NCI-H774 (cell line): Measurements from ENCODE around the gene DNASE1L1.

ENCODE experiments used
- DNase-seq: peaks from one replicate; lab custom pipeline; 2025; lab: John Stamatoyannopoulos, UW

The DNASE1L1 gene, protein sequence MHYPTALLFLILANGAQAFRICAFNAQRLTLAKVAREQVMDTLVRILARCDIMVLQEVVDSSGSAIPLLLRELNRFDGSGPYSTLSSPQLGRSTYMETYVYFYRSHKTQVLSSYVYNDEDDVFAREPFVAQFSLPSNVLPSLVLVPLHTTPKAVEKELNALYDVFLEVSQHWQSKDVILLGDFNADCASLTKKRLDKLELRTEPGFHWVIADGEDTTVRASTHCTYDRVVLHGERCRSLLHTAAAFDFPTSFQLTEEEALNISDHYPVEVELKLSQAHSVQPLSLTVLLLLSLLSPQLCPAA

DNA sequence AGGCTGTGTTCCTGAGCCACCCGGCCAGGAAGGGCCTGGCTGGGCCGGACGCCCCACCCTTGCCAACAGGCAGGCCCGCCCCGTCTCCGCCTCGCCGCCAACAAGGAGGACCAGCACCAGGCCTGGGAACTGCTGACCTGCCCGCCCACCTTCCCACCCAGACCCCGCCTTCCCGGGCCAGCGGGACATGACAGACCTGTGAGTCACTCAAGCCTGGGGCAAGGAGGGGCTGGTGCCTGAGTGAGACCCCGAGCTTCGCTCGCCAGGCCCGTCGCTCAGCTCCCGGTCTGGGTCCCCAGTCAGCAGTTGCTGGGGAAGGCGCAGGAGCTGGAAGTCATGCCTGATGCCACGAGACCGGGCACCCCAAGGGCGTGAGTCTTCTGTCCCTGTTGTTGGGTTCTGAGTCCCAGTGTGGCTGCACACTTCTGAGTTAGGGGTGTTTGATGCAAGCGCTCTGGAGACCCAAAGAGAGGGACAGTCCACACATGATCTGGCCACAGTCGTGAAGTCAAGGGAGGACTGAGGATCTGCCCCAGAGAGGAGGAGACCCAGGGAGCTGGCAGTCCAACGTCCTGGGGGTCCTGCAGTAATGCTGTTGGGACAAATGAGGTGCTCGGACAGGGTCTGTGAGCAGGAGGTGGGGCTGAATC is at the start of gene DNASE1L1:
DNASE1L1 (minus strand) TSS at position 33 of the 650 bp plus-strand sequence. CDS start 3,686 bp downstream, outside the sequence.
- DNase-seq = no peak

DNA sequence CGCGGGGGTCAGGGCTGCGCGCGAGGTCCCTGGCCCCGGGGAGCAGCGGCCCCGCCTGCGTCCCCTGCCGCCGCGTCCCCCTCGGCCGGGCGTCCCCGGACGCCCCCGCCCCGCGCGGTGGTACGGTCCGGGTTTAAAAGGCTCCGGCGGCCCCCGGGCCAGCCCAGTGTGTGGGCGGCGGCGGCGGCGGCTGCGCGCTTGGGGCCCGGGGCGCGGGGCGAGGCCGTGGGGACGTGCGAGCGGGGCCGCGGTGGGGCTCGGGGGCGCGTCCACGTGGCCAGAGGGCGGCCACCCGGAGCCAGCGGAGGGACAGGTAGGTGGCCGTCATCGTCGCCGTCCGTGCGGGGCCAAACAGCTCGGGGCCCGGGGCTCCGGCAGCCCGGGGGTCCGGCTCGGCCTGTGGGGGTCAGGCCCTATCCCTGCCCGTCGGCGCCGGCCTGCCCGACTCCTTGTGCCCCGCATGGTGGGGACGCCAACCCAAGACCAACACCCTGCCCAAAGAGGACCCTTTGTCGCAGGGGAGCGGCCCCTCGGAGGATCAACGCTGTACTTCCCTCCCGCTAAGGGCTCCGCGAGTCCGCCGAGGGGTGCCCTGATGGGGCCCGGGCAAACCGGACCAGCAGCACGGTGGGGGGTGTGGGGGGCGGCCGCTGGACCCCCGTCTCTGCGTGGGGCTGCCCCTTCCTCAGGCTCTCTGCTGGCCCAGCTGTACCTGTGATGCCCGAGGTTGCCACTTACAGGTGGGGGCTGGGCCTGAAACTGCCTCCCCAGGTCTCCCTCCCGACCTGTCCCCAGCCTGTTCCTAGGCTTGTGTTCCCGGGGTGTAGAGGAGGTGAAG is 49.3 kb upstream of the DNASE1L1 start, which contains the start of gene PLXNA3:
PLXNA3 (plus strand) TSS at position 166 of the 838 bp plus-strand sequence. CDS start 1,903 bp downstream, outside the sequence.
- DNase-seq = peak; percentile 40

DNA sequence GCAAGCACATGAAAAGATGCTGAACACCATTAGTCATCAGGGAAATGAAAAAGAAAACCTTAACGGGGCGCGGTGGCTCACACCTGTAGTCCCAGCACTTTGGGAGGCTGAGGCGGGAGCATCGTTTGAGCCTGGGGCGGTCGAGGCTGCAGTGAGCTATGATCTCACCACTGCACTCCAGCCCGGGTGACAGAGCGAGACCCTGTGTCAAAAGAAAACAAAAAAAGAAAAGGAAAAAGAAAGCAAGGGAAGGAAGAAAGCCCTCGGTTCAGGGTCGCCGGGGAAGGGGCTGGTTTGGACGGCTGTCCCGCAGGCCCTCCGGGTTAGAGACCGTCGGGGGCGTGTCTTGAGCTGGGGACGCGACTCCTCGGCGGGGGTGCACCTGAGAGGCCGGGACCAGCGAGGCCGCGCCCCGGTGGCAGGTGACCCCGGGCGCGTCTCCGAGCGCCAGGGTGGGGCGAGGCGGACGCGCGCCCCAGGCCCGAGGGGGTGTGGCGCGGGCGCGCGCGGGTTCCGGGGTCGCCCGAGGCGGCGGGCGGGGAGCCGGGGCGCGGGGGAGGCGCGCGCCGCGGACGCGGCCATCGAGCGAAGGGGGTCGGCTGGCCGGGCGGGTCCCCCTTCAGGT is 48.5 kb upstream of the DNASE1L1 start:
- peak; percentile 69 for DNase-seq

DNA sequence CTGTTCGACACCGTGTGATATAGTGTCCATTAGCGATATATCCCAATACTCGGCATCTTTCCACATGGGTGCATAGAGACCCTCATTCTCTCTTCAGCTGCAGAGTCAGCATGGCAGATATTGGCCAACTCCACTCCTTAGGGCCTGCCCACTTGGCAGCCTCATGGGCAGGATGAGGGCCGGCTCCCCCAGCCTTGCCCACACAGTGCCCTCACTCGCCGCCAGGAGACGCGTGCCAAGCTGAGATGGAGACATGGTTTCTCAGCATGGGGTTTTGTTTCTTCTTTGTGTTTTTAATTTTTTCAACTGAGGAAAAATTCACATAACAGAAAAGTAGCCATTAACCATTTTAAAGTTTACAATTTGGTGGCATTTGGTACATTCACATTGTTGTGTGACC is 43.8 kb upstream of the DNASE1L1 start:
- DNase-seq = no peak

DNA sequence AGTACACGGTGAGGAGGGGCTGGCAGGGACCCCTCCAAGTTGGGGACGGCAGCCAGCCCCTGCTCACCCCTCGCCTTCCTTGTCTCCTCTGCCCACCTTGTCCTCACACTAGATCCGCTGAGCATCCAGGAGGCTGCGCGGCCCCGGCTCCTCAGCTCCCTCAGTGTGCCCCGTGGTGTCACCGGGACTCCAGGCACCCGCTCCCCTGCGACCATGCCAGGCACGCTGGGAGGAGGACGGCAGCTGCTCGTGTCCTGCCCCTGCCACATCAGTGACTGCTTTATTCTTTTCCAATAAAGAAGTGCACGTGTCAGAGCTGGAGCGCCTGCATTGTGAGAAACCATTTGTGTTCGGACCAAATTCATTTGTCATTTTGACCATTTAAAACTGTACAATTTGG is 41.3 kb upstream of the DNASE1L1 start:
- no peak for DNase-seq

DNA sequence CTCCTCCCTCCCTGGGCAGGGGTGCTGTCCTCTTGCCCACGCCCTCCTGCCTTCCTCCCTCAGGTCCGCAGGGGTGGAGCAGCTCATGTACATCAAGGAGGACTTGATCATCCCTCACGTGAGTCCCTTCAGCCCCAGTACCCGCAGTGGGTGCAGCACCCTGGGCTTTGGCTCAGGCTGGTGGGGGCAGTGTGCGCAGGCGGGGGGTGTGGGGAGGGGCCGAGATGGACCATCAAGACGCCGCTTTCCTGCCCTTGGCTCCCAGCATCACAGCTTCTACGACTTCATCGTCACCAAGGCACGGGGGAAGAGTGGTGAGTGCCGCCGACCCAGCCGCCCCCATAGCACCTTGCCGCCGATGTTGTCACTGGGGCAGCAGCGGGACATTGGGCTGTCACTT is 40.6 kb upstream of the DNASE1L1 start:
- DNase-seq = no peak

DNA sequence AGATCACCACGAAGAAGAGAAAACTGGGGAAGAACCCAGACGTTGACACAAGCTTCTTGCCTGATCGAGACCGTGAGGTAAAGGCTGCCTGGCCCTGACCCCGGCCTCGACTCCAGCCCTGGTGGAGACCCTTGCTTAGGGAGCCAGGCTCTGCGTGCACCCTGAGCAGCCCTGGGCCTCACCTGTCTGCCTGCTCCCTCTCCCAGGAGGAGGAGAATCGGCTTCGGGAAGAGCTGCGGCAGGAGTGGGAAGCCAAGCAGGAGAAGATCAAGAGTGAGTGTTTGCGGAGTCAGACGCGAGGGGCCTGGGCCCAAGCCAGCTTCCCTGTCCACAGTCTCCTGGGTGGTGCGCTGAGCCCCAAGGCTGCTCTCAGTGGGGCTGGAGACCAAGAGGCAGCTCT is 39.4 kb upstream of the DNASE1L1 start:
- DNase-seq = no peak

DNA sequence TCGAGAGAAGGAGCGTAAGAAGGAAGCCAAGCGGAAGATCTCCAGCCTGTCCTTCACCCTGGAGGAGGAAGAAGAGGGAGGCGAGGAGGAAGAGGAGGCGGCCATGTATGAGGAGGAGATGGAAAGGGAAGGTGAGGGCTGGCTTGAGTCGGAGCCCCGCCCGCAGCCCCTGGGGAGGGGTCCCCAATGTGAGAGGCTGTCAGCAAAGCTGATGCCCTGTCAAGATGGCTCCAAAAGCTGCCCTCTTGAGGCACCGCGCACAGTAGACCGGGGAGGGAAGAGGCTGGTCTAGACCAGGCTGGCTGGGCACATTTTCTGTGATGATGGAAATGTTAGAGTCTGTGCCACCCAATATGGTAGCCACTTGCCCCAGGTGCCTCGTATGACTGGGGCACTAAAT is 37.4 kb upstream of the DNASE1L1 start:
- no peak for DNase-seq

DNA sequence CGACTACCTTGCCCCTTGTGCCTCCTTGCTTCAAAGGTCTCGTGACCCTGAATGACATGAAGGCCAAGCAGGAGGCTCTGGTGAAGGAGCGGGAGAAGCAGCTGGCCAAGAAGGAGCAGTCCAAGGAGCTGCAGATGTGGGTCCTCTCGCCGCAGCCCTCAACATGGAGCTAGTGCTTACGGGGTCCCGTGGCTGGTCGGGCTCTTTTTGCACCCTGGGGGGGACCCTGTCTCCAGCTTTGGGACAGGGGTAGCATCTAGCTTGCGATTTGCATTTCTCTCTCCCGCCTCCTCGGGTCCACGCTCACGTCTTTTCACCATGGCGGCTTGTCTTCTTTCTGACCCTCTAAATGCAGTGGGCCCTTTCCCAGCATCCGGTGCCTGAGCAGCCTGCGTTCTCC is 36.7 kb upstream of the DNASE1L1 start:
- DNase-seq = no peak

DNA sequence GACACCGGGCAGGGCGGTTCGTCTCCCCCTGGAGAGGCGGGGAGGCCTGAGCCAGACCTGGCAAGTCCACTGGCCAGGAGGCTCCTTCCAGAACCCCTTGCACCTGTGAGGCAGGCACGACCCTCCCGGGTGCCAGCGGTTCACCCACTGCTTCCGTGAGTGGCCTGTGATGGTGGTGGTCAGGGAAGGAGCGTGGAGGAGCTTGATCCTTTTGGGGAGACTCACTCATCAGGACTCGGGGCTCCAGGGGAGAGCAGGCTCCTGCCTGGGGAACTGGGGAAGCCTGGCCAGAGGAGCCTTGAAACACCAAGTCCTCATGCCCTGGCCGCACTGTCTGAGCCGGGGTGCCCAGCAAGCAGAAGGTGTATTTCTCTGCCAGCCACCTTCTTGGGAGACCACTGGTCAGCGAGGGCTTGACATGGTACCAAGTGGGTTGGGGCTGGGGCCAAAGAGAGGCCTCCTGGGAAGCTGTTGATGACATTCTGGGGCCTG is 35.7 kb upstream of the DNASE1L1 start:
- DNase-seq = no peak

DNA sequence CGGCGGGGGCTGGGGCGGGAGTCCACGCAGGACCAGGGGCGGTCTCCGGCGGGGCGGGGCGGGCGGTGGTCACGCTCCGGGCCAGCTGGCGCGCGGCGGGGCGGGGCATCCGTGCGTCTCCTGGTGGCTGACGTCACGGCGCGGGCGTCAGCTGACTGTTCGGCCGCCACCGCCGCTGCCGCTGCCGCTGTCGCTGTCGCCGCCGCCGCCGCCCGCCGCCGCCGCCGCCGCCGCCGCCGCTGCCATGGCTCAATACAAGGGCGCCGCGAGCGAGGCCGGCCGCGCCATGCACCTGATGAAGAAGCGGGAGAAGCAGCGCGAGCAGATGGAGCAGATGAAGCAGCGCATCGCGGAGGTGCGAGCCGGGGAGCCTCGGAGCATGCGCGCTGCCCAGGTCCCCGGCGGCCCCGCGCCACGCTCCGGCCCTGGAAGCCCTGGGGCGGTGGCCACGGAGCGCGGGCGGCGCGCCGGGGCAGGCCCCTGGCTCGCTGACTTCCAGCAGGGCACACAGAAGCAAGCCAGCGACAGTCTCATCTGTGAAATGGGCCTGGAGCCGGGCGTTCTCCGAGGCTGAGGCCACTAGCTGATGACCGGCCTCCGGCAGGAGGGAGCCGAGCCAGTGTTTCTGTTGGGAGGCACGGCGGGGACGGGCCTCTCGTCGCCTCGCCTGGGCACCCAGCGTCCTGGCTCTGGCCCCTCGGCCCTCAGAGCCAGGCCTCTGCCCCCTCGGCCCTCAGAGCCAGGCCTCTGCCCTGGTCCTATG is 35.1 kb upstream of the DNASE1L1 start, which contains the start of gene FAM50A:
FAM50A (plus strand) TSS at position 150 of the 763 bp plus-strand sequence; CDS start at position 245, 95 bp downstream.
- peak; percentile 57 for DNase-seq

DNA sequence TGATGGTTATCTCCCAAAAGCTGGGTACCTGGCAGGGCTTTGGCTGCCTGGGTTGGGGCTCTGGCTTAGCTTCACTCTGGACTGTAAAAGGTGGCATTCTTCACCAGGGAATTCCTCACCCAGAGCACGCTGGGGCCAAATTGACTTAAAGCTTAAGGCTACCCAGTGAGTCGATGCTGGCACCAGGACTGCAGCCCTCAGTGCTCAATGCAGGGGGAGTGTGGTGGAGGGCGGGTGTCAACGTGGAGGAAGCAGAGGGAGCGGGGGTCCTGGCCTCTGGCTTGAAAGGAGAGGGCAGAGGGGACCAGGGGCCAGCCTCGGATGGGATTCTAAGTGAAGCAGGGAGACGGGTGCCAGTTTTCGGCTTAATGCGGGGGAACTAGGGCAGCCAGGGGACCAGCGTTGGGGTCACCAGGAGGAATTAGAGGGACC is 34.4 kb upstream of the DNASE1L1 start:
- no peak for DNase-seq

DNA sequence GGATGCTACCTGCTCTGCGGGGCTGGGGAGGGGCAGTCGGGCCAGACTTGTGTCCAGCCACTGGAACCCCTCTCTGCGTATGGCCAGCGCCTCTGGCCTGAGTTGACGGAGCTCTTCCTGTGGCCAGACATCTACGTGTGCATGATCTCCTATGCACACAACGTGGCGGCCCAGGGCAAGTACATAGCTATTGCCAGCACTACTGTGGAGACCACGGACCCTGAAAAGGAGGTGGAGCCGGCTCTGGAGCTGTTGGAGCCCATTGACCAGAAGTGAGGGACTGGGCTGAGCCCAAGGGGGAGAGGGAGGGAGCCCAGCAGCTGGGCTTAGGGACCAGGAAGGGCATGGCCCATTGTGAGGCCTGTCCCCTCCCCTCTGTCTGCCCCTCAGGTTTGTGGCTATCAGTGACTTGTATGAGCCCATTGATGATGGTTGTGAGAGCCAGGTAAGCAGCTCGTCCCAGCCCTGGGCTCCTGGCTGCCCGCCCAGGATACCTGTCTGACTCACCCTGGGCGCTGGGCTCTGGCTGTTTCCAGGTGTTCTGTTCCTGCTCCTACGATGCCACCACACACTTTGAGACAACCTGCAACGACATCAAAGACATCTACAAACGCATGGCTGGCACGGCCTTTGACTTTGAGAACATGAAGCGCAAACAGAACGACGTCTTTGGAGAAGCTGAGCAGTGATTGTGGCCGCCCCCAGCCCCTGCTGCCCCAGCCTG is 33.1 kb upstream of the DNASE1L1 start:
- no peak for DNase-seq

DNA sequence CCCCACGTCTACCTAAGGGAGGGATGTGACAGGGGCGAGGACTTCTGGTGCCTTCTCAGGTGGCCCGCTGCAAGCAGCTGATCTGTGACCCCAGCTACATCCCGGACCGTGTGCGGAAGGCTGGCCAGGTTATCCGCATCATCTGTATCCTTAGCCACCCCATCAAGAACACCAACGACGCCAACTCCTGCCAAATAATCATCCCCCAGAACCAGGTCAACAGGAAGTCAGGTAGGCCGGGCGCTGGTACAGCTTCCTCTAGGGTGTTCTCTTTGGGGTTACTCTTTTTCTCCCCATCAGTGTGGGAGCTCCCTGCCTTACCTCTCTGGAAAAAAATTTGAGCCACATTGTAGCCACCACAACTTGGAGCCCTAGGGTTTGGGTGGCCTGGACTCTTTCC is 32.5 kb upstream of the DNASE1L1 start:
- no peak for DNase-seq

DNA sequence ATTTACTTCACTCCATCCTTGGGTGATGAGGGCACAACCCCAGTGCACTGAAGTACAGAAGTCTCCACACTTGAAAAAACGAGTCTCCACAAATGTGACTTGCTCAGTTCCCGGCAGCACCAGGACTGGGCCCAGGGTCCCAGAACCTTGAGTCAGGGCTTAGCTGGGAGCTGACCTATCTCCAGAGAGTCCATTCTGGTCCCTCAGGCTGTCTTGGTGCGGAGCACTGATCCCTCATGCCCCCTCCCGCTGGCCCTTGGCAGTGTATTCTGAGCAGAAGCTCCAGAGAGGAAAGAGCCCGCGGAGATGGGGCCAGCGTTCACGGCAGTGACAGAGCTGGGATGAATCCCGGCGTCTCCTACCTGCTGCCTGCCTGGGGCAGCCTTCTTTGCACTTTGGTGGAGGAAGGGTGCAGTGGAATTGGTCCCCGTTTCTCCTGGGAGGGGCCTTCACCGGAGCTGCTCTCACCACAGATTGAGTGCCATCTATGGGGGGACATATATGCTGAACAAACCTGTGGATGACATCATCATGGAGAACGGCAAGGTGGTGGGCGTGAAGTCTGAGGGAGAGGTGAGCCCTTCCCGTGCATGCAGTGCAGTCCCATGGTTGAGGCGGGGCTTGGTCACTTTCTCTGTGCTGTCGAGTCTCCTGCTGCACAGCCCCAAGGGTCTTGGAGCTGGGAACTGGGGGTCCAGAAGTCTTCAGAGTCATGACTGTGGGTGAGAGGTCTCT is 31.7 kb upstream of the DNASE1L1 start:
- DNase-seq = no peak

DNA sequence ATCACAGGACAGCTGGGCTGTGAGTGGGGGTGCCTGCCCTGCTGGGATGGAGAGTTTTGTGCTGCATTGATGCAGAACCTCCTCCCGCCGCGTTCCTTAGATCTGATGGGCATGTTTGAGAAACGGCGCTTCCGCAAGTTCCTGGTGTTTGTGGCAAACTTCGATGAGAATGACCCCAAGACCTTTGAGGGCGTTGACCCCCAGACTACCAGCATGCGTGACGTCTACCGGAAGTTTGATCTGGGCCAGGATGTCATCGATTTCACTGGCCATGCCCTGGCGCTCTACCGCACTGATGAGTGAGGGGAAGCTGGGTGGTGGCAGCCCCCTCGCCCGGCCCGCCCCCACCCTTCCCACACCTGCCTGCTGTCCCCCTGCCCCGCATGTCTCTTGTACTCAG is 30.8 kb upstream of the DNASE1L1 start:
- no peak for DNase-seq

DNA sequence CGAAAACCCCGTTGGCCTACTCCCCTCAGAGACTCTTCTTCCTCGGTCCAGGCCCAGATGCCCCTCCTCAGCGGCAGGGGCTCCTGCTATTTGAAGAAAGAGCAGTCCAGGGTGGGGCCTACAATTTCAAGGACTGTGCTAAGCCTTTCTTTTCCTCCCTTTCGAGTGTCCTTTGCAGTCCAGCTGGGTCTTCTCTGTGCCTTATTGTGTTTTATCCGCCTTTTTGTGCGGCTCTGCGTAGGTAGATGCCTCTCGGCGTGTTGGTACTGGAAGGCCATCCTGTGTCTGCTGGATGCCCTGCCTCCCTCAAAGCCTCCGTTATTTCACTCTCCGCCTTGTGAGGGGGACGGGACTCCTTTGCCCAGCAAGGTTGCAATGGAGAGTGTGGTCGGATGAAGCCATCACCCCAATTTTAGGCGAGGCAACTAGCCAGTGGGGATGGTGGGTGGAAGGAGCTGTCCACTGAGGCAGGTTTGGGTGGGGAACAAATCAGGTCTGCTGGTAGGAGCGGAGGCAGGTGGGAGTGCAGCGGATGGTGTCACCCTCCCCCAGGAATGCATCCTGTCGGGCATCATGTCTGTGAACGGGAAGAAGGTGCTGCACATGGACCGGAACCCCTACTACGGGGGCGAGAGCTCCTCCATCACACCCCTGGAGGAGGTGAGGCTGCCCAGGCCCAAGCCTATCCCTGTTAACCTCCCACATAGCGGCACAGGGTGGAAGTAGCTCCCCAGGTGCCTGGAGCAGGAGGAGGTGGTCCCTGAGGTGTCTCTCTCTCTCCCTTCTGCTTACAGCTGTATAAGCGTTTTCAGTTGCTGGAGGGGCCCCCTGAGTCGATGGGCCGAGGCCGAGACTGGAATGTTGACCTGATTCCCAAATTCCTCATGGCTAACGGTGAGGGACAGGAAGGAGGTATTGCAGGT is 29.2 kb upstream of the DNASE1L1 start:
- no peak for DNase-seq

DNA sequence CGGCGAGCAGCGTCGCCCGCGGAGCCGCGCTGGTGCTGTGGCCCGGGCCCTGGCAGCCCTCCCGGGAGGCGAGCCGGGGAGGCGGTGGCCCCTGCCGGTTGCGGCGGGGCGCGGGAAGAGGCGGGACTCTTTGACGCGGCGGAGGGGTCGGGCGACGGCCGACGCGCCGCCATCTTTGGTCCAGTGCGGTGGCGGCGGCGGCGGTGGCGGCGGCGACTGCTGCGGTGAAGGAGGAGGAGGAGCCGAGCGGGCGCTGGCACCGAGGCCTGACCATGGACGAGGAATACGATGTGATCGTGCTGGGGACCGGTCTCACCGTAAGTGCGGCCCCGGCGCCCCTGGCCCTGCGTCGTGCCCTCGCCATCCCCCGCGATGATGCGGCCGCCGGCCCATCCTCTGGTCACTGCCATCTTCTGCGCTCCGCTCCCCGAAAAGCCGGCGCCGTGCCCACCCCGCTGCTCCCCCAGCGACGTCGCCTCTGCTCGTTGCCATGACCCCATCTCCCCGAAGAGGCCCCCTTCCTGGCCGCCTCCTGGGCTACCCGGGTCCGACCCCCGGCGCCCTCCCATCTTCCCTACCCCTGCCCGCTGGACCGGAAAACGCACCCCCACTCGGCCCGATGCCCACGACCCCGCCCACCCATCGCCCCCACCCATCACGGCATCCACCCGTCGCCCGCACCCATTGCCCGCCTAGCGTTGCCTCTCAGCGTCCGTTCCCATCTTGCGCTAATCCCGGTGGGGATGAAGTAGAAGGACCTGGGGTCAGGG is 28.1 kb upstream of the DNASE1L1 start, which contains the start of gene GDI1:
GDI1 (plus strand) TSS at position 172 of the 770 bp plus-strand sequence; CDS start at position 273, 101 bp downstream.
- peak; percentile 45 for DNase-seq
